Measurements from ENCODE around the gene UNC13B.
"Not testable (repeated sequence)": the region's sequence is repeated elsewhere in the genome, so short reads cannot be mapped to it uniquely, and the experiment has no call there.

The UNC13B gene

DNA sequence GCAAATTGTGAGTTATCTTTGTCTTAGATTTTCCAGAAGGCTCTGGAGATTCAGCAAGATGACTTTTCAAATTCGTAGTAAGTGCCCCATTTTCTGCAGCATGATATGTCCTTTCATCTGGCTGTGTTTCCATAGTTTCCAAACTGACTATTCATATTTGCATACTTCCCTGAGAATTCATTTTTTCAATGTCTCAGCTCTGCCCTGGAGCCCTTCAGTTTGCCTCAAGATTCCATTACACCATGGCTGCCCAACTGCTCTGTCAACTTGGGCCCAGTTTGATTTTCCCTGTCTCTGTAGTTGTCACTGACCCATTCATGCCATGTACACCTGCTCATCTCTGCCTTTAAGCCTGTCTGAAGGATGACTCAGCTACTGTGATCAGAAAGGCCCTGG is 233.9 kb downstream of the UNC13B start:
- no peak for FAIRE-seq

DNA sequence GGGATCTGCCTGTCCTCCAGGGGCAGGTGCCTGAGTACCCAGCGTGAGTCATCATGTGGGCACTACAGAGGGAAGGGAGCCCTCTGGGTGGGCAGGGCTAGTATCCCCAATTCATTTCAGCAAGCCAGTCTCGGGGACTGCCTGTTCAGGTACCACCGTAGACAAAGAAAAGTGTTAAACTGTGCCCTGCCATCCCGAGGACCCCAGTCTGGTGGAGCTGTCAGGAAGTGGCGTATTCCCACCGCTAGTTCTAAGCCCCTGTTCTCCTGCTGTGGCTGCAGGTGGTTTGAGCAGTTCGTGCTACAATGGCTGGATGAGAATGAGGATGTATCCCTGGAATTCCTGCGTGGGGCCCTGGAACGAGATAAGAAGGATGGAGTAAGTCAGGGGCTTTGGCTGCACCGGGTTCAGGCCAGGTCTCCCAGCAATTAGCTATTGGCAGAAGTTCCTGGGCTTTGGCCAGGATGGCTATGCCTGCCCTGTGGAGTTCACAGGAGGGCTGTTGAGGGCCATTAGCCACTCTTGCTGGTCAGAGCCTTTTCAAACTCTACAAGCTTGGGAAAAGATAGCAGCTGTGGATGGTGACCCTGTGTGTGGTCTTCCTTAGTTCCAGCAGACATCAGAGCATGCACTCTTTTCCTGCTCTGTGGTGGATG is 234.9 kb downstream of the UNC13B start:
- no peak for FAIRE-seq

DNA sequence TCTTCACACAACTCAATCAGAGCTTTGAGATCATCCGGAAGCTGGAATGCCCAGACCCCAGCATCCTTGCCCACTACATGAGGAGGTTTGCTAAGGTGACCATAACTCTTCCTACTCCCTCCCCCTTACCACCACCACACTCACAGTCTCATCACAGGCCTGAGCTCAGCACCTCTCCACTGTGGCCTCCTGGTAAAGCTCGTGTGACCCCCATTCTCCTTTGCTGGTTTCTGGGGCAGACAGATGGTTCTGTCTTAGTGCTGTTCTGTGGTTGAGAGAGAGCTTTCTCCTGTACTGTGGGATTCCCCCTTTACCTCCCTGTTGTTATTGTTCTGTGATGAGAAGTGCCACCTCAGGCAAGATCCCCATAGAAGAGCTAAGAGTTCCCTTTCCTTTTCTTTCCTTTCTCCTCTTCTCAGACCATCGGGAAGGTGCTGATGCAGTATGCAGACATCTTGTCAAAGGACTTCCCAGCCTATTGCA is 235.4 kb downstream of the UNC13B start:
- no peak for FAIRE-seq

DNA sequence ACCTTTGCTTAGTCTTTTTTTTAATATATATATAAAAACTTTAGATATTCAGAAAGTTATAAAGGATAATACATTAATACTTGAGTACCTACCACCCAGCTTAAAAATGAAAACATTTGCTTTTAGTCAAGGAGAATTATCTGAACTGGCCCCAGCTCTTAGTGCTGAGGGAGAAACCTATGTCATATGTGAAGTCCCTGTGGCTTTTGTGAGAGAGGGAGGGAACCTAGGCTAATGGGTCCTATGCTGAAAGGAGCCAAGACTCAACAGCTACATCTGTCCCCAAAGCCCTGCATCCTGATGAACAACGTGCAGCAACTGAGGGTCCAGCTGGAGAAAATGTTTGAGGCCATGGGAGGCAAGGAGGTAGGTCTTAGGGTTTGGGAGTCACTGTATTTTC is 236.1 kb downstream of the UNC13B start:
- FAIRE-seq, result no peak

DNA sequence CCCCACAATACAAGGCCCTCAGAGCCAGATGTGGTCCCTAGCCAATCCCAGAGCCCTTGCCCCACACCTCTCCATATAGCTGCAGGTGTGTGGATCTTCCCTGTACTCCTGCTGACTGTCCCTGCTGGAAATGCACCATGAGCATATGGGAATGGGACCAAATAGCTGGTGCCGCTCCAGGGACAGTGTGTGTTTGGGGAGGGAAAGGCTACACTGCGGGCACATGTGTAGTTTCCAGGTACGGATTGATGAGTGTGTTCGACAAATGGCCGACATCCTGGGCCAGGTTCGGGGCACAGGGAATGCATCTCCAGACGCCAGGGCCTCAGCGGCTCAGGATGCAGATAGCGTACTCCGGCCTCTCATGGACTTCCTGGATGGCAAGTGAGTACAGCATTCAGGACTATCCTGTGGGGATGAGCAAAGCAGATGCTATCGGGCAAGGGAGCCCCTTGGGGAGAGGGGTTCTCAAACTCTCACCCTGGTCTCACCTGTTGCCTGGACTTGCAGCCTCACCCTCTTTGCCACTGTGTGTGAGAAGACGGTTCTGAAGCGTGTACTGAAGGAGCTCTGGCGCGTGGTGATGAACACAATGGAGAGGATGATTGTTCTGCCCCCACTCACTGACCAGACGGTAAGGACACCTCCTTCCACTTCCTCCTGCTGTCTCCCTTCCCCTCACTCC is 237.0 kb downstream of the UNC13B start:
- no peak for FAIRE-seq

DNA sequence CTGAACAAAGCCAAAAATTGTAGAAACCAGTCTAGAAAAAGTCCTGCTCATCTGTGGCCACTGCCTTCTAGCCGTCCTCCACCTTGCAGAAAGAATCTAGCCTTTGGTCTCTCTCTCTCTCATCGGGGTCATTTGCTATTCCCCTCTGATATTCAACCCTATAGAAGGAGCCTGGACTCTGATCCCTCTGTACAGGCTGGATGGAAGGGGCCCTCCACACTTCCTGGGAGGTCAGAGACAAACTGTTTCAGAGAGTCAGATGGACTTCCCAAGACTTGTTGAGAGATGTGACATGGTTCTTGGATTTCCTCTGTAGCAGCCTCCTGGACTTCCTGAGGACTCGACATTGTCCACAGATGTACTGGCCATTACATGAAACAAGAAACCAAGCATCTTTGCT is 243.1 kb downstream of the UNC13B start:
- FAIRE-seq, result no peak

DNA sequence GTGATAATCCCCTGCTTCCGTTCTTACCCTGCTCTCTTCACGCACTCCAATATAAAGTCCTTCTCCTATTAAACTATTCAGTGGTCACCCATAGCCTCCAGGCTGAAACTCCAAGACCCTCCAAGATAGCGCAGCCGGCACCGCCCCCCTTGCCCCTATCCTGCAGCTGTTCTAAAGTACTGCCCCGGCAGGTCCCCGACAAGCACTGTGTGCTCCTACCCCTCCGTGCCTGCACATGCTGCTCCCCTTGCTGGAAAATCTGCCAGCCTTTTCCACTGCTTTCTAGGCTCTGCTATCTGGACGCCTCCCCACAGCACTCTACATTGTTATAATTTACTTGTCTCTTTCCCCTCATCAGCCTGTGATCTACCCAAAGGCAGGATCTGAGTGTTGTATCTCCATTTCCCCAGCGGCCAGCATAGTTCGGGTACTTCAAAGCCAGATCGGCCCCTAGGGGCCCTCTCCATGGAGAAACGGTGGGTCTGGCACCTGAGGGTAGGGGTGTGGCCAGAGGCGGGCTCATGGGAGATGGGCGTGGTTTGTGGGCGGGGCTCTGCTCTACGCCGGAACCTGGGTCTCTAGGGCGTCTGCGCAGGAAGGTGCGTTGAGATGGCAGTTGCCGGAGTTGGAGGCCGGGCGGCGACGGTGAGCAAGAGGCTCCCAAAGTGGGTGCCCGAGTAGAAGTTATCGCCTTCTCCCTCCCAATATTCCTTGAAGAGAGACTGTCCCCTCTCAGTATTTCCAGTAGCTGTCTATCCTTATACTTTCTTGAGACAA is 244.6 kb downstream of the UNC13B start:
- no peak for FAIRE-seq

DNA sequence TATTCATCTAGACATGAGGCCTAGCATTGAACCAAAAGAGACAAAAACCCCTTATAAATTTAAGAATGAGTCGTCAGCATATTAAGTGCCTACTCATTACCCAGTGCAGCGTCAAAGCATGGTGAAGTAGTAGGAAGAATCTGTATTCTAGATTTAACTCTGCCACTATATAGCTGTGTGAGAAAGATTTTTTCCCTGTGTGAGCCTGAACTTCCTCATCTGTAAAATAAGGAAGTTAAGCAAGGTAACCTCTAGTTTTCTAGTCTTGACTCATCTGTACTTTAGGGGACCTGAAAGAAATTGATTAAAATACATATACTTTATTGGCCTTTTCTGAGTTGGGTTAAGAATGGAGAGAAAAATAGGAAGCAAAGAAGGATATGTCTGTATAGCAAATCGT is 246.0 kb downstream of the UNC13B start:
- no peak for FAIRE-seq

DNA sequence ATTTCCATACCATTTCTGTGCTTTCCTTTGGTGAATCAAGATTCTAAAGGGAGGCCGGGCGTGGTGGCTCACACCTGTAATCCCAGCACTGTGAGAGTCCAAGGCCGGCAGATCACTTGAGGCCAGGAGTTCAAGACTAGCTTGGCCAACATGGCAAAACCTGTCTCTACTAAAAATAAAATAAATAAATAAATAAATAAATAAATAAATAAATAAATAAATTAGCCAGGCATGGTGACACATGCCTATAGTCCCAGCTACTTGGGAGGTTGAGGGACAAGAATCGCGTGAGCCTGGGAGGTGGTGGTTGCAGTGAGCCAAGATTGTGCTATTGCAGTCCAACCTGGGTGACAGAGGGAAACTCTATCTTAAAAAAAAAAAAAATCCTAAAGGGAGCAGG is 247.6 kb downstream of the UNC13B start:
- FAIRE-seq, result not testable (repeated sequence)

DNA sequence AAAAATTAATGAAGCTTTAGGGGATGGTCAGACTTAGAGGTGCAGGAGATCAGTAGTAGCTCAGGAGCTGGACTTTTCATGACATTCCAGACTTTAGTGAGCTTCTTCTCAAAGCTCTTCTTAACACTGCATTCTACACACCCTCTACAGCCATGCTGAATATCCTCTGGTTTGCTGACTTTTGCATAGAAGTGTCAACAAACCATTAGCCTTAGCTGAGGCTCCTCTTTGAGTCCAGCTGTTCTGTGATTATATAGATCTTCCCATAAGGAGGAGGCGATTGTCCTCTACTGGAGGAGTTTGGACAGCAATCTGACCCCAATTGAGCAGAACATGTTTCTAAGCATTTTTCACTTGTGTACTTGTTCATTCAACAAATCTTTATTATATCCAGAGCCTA is 253.1 kb downstream of the UNC13B start:
- no peak for FAIRE-seq

DNA sequence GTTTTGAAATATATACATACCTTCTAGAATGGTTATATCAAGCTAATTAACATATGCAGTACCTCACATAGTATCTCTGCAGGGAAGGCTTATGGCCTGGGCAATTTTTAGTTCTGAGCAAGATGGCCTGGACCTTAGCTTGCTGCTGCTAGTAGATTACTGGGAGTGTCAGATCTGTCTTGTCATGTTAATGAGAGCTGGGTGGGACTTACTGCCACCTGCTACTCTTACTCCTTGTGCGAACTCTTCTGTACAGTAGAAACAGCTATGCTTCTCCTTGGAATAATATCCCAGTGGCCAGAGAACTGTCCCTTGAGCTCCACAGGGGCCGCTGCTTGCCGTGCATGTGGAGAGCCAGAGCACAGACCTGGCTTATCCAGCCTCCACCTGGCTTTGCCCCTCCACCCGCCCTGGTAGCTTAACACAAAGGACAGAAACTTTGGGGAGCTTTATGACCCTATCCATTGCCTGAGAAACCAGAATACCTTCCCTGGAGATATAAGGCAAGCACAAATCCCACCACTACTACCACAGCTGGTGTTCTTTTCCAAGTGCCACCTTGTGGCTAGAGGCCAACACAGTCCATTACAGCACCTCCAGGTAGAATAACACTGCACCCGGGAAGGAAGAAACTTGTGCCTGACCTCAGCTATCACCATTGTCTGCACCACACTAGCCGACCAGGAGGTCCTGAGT is 253.7 kb downstream of the UNC13B start:
- FAIRE-seq, result no peak

DNA sequence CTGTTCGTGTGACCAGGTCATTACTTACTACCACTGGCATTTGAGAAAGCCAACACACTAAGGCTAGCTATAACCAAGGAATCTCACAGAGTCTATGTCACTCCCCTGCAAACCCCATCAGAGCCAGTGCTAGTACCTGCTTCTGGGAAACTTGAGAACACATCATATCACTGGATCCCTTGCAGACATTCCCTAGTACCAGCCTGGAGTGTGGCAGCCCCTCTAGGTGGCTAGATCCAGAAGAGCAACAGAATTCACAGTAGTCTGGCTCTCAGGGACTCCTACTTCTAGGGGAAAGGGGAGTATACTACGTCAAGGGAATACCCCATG is 254.3 kb downstream of the UNC13B start:
- FAIRE-seq, result no peak

DNA sequence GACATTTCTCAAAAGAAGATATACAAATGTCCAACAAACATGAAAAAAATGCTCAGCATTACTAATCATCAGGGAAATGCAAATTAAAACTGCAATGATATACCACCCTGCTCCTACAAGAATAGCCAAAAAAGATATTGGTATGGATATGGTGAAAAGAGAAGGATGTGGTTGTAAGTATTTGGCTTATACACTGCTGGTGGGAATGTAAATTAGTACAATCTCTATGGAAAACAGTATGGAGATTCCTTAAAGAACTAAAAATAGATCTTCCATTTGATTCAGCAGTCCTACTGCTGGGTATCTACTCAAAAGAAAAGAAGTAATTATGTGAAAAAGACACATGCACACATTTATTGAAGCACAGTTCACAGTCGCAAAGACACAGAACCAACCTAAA is 260.5 kb downstream of the UNC13B start:
- FAIRE-seq, result no peak

DNA sequence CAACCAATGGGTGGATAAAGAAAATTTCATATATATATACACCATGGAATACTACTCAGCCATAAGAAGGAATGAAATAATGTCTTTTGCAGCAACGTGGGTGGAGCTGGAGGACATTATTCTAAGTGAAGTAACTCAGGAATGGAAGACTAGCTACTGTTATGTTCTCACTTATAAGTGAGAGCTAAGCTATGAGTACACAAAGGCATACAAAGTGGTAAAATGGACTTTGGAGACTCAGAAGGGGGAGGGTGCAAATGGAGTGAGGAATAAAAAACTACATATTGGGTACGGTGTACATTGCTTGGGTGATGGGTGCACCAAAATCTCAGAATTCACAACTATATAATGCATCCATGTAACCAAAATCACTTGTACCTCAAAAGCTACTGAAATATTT is 260.9 kb downstream of the UNC13B start:
- no peak for FAIRE-seq

DNA sequence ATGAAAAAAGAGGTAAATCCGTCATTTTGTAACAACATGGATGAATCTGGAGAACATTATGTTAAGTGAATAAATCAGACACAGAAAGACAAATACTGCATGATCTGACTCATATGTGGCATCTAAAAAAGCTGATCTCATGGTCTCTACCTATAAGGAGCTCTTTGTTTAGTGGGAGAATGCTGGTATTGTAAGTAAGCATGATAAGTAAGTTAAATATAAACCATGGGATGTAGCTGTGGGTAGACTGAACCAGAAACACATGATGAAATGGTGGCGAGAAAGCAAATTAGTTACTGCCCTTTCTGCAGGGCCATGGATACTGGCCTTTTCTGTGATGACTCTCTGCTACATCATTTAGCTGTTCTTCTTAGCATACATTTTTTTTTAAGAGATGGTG is 261.7 kb downstream of the UNC13B start:
- FAIRE-seq, result no peak

DNA sequence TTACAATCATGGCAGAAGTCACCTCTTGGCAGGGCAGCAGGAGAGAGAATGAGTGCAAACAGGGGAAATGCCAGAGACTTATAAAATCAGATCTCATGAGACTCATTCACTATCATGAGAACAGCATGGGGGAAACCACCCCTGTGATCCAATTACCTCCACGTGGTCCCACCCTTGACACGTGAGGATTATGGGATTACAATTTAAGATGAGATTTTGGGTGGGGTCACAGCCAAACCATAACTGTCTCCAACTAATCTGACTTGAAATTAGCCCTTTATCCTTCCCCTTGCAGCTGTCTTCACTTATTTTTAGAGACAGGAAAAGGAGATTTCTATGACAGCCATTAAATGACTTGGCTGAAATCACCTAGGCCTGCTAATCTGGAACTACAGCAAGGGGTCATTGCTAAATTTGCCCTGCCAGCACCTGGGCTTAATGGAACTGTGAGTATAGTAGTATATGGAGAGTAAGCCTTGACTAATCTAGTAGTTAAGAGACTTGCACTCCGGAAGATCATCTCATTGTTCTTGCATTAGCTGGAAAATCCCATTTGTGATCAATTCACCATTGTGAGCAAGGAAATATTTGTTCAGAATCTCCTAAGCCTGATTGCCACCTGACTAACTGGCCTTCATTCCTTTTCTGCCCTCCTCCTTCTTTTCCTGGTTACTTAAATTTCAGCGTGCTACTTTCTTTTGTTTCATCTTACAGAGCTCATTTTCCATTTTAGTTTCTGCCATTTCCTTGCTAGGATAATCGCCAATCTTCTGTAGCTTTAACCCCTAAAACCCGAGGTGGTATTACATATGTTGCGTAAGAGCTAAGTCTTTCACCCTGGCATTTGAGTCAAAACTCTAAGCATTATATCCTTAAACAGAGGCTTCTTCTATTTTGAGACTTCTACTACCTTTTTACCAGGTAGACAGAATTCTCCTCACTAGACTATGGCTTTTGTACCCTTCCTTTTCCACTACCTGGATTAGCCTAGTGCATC is 262.8 kb downstream of the UNC13B start:
- no peak for FAIRE-seq

DNA sequence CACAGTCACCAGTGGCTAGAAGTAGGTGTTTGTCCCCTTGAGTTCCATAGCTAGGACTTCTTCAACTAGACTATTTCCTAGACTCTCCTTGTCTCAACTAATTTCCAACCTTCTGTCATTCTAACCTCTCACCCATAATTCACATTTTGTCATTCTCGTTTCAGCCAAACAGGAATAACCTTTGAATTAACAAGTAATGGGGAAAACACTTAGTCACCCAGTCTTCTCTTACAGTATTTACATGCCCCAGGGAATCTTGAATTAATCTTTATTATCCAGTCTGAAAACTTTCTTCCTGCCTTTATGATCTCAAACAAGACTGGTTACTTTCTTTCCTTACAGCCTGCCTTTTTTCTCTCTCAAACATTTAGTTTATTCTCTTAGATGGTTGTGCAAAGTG is 264.8 kb downstream of the UNC13B start:
- FAIRE-seq, result no peak

DNA sequence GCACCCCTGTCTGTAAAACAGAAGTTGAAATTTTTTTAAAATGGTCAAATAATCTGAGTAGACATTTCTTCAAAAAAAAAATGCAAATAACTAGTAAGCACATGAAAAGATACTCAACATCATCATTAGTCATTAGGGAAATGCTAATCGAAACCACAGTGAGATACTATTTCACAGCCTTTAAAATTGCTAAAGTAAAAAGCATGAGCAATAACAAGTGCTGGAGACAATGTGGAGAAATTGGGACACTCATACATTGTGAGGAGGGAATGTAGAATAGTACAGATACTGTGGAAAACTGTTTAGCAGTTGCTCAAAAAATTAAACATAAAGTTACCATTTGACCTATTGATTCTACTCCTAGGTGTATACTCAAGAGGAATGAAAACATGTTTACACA is 269.7 kb downstream of the UNC13B start:
- FAIRE-seq, result no peak

DNA sequence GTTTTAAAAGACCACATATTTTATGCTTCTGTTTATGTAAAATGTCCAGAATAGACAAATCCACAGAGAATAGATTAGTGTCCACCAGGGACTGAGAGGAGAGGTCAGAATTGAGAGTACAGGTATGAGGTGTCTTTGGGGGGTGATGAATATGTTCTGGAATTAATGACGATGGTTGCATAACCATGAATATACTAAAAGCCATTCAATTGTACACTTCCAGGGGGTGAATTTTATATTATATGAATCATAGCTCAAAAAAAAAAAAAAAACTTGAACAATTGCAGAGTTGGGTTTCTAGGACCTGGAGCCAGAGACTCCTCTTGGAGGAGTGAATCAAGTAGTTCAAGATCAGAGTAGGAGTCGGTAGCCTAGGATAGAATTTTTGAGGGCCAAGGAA is 270.3 kb downstream of the UNC13B start:
- FAIRE-seq, result no peak

DNA sequence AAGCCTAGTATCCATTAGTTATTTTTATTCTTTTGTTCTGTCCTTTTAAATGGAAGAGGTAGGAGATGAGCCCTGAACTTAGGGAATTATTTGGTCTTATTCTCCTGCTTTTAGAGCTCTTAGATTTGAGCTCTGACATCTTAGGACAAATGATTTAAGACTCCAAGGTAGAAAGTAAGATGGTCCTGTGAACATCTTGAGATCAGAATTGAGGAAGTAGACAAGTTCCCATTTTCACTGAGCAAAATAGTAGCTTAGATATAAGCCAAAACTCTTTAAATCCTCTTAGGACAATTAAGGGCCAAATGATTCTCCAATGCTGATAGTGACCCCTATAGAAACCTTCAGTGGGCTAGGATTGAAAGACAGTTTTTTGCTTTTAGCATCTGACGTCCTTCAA is 275.1 kb downstream of the UNC13B start:
- FAIRE-seq, result no peak

DNA sequence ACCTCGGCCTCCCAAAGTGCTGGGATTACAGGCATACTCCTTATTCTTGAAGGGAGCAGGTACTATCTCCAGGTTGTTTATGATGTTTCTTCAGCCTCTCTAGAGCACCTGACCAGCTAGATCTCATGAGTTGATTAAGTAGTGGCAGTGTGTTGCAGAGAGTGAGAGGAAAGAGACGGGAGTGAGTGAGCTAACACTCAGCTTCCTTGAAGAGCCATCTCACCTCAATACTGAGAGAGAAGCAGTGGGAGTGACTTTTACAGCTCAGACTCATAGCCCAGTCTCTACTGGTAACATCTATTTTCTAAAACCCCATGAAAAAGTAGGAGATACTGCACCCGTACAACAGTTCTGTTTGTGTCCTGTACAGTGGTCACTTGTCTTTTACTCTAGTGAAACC is 284.2 kb downstream of the UNC13B start:
- no peak for FAIRE-seq

DNA sequence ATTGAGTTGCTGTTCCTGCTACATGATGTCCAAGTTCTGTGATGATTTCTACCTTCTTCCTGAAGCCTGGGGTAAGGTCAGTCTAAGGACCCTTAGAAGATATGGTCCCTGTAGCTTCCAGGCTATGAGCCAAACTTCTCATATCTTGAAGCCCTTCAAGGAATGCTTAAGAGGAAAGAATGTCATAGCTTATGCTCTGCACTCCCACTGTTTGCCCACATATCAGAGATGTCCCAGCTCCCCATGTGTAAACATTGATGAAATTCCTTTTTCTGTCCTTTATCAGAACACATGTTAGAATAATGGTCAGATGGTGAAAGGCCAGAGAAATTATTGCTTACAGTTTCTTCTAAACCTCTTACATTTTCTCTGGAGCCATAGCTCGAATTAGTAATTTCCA is 286.7 kb downstream of the UNC13B start:
- no peak for FAIRE-seq

All from endometrium (tissue), 2 donors.